DND-41 (cell line): ENCODE results near the gene TM4SF20.
"Not testable (repeated sequence)": the region's sequence is repeated elsewhere in the genome, so short reads cannot be mapped to it uniquely, and the experiment has no call there.

Experiments
- ATAC-seq: fragments of 200-7000 bp; cut with Tn5 transposase; 3 replicates; pipeline ENCODE4 v1.9.1; 2021; ENCODE audit warnings: low read depth; ENCODE audit not compliant: insufficient read depth
- DNase-seq: peaks from one replicate; pipeline ENCODE4 v3.0.0-alpha.2; 2020
- H2AFZ ChIP-seq: 2 replicates; pipeline ENCODE4 v1.6.0; 2012; ENCODE audit warnings: low read depth, low read length
- H3K27ac ChIP-seq: 2 replicates; pipeline ENCODE4 v1.5.1; 2012; ENCODE audit warnings: low read length, inconsistent platforms
- H3K27me3 ChIP-seq: fragments of 200-600 bp; sonication (generic); 2 replicates; pipeline ENCODE4 v1.6.0; 2012; ENCODE audit warnings: low read length, mild to moderate bottlenecking, inconsistent platforms; ENCODE audit not compliant: insufficient read depth, poor library complexity
- H3K36me3 ChIP-seq: 2 replicates; pipeline ENCODE4 v1.5.1; 2012; ENCODE audit warnings: low read length, inconsistent platforms; ENCODE audit not compliant: insufficient read depth
- H3K4me1 ChIP-seq: 2 replicates; pipeline ENCODE4 v1.5.1; 2012; ENCODE audit warnings: mild to moderate bottlenecking, low read length; ENCODE audit not compliant: insufficient read depth
- H3K4me2 ChIP-seq: 2 replicates; pipeline ENCODE4 v1.6.0; 2012; ENCODE audit warnings: mild to moderate bottlenecking, moderate library complexity, low read length, inconsistent platforms; ENCODE audit not compliant: insufficient read depth
- H3K4me3 ChIP-seq, 2 experiments: fragments of 200-600 bp in 1 of 2; shearing (Covaris generic) in 1 of 2; 2 replicates each; pipeline ENCODE4 v1.5.1; 2012 to 2016; ENCODE audit warnings: inconsistent platforms in 2 of 2, low read length in 2 of 2, mild to moderate bottlenecking in 2 of 2, low read depth in 1 of 2, moderate library complexity in 1 of 2
- H3K79me2 ChIP-seq: 2 replicates; pipeline ENCODE4 v1.6.0; 2012; ENCODE audit warnings: low read length, inconsistent platforms; ENCODE audit not compliant: insufficient read depth
- H3K9ac ChIP-seq: 2 replicates; pipeline ENCODE4 v1.6.0; 2012; ENCODE audit warnings: low read depth, mild to moderate bottlenecking, inconsistent platforms, low read length, moderate library complexity
- H3K9me3 ChIP-seq: 2 replicates; pipeline ENCODE4 v1.5.1; 2012; ENCODE audit warnings: low read length, moderate library complexity, mild to moderate bottlenecking, inconsistent platforms; ENCODE audit not compliant: insufficient read depth, severe bottlenecking
- H4K20me1 ChIP-seq: 2 replicates; pipeline ENCODE4 v1.6.0; 2012; ENCODE audit warnings: low read length; ENCODE audit not compliant: insufficient read depth
- CTCF ChIP-seq: IDR thresholded peaks from 2 replicates; pipeline ENCODE4 v1.5.1; 2012; ENCODE audit warnings: borderline replicate concordance, low read length, moderate library complexity, mild to moderate bottlenecking; ENCODE audit not compliant: poor library complexity, severe bottlenecking; ENCODE audit errors: extremely low read depth
- EZH2 ChIP-seq: IDR thresholded peaks from 3 replicates; pipeline ENCODE4 v1.6.1; 2012; ENCODE audit warnings: borderline replicate concordance, low read depth, mild to moderate bottlenecking, moderate library complexity, low read length, inconsistent platforms; ENCODE audit not compliant: severe bottlenecking

TM4SF20 gene

GRCh38 chr2:227367427-227367795 lies 11.7 kb downstream of the TM4SF20 start:
- H3K4me2 ChIP-seq, result no peak overlapping the region

GRCh38 chr2:227366769-227367426 lies 12.2 kb downstream of the TM4SF20 start:
- TF ChIP-seq CTCF (no peak), EZH2 (no peak)
- no peaks in the 10 kb centered on the region for H3K27me3 ChIP-seq
- no peak overlapping the region for H3K4me2 ChIP-seq
- H3K4me3 ChIP-seq, result no peak overlapping the region
- ATAC-seq (no peak), DNase-seq (no peak)
- H3K4me1 ChIP-seq, result no peaks in the 10 kb centered on the region
- H3K79me2 ChIP-seq, result no peaks in the 10 kb centered on the region
- H3K9ac ChIP-seq, result no peak overlapping the region
- no peaks in the 10 kb centered on the region for H3K9me3 ChIP-seq
- no peak overlapping the region for H3K27ac ChIP-seq
- H3K36me3 ChIP-seq, result no peaks in the 10 kb centered on the region
- no peak overlapping the region for H2AFZ ChIP-seq
- H4K20me1 ChIP-seq, result no peaks in the 10 kb centered on the region

More at GRCh38 chr2:227367427-227367795, 11.7 kb downstream of the TM4SF20 start:
- Histone ChIP-seq H2AFZ (no peak overlapping the region), H3K4me3 (no peak overlapping the region), H3K27ac (no peak overlapping the region), H4K20me1 (no peaks in the 10 kb centered on the region), H3K9ac (no peak overlapping the region), H3K4me1 (no peaks in the 10 kb centered on the region), H3K36me3 (no peaks in the 10 kb centered on the region), H3K27me3 (no peaks in the 10 kb centered on the region), H3K9me3 (no peaks in the 10 kb centered on the region), H3K79me2 (no peaks in the 10 kb centered on the region)
- ATAC-seq, result no peak
- TF ChIP-seq EZH2 (no peak), CTCF (no peak)
- no peak for DNase-seq

- Histone ChIP-seq H3K79me2 (no peaks in the 10 kb centered on the region), H3K4me3 (no peak overlapping the region), H3K36me3 (no peaks in the 10 kb centered on the region), H3K27me3 (no peaks in the 10 kb centered on the region), H4K20me1 (no peaks in the 10 kb centered on the region), H2AFZ (no peak overlapping the region), H3K9ac (no peak overlapping the region), H3K27ac (no peak overlapping the region), H3K4me1 (no peaks in the 10 kb centered on the region), H3K4me2 (no peak overlapping the region), H3K9me3 (no peaks in the 10 kb centered on the region)
- TF ChIP-seq CTCF (no peak), EZH2 (no peak)
- DNase-seq, result no peak
- no peak for ATAC-seq
These were observed 13.3 kb downstream of the TM4SF20 start for GRCh38 chr2:227365833-227366232.

GRCh38 chr2:227364585-227365263 lies 14.4 kb downstream of the TM4SF20 start:
- not testable (repeated sequence) for H3K27ac ChIP-seq, H2AFZ ChIP-seq, ATAC-seq, H3K79me2 ChIP-seq, H4K20me1 ChIP-seq, H3K4me2 ChIP-seq, H3K36me3 ChIP-seq, H3K9ac ChIP-seq, H3K27me3 ChIP-seq, H3K4me3 ChIP-seq, H3K4me1 ChIP-seq, DNase-seq, H3K9me3 ChIP-seq
